Kidney (tissue), 14 donors: ENCODE data around the gene MAN1A2. TPM values are rescaled to one million over a fixed set of nuclear protein-coding genes. Genes with fewer than 3 reads are reported as not detected.

Source experiments
- DNase-seq, 5 donors: peaks; one replicate each; pipeline ENCODE4 v3.0.0-alpha.2; 2013 to 2020
- FAIRE-seq: peaks from 2 replicates; lab custom pipeline; 2012; peaks lifted over from hg19 to GRCh38; lab: Jason Lieb, UNC
- H3K27ac ChIP-seq, 2 donors: one replicate each; pipeline ENCODE4 v1.7.0; 2013; ENCODE audit warnings: low read depth in 2 of 2, low read length in 2 of 2, inconsistent platforms in 1 of 2
- H3K27me3 ChIP-seq: one replicate; pipeline ENCODE4 v1.7.1; 2013; ENCODE audit warnings: low read length, inconsistent platforms; ENCODE audit not compliant: control insufficient read depth, insufficient read depth
- H3K36me3 ChIP-seq, 3 donors: one replicate each; pipeline versions ENCODE4 v1.7.0 to v1.7.1; 2013; ENCODE audit warnings: low read length in 3 of 3, control low read depth in 1 of 3, inconsistent platforms in 1 of 3; ENCODE audit not compliant: insufficient read depth in 3 of 3, control insufficient read depth in 2 of 3
- H3K4me1 ChIP-seq, 3 donors: one replicate each; pipeline versions ENCODE4 v1.7.0 to v1.7.1; 2013; ENCODE audit warnings: low read length in 3 of 3, inconsistent platforms in 1 of 3, low read depth in 1 of 3; ENCODE audit not compliant: control insufficient read depth in 2 of 3, insufficient read depth in 2 of 3
- H3K4me3 ChIP-seq, 3 donors: one replicate each; pipeline versions ENCODE4 v1.7.0 to v1.8.1; 2013; ENCODE audit warnings: low read length in 3 of 3, control low read depth in 1 of 3, inconsistent platforms in 1 of 3
- H3K9ac ChIP-seq, 3 donors: one replicate each; pipeline versions ENCODE4 v1.7.0 to v1.7.1; 2013; ENCODE audit warnings: low read length in 3 of 3, control low read depth in 1 of 3, inconsistent platforms in 1 of 3
- H3K9me3 ChIP-seq, 3 donors: one replicate each; pipeline versions ENCODE4 v1.7.0 to v1.7.1; 2013; ENCODE audit warnings: low read length in 3 of 3, control low read depth in 1 of 3, inconsistent platforms in 1 of 3; ENCODE audit not compliant: control insufficient read depth in 2 of 3, insufficient read depth in 1 of 3
- CTCF ChIP-seq: IDR thresholded peaks from 3 replicates; pipeline ENCODE4 v1.5.1; 2012; ENCODE audit warnings: mild to moderate bottlenecking, moderate library complexity, borderline replicate concordance; ENCODE audit not compliant: insufficient read depth; ENCODE audit errors: extremely low read depth
- intact Hi-C: fragments of 100-400 bp; cut with DNase I; formaldehyde crosslinking; loops from one replicate; pipeline ENCODE4 v1.11.1; 2022
- polyA plus RNA-seq: library from polyadenylated mRNA; stranded (reverse); fragments of 350-450 nt; fragmentation: Illumina TruSeq; extraction: RNeasy Lipid Tissue Mini Kit (QIAGEN cat#74804); gene quantifications from one replicate; pipeline ENCODE4 v1.2.3, GENCODE V29; 2014; ENCODE audit warnings: low read depth, low replicate concordance; ENCODE audit not compliant: insufficient read depth
- total RNA-seq: library from RNA; stranded (reverse); fragmentation: NEBNext Ultra II Directional; extraction: Animal tissue kit (Norgen Biotek cat#: 25700); gene quantifications from one replicate; pipeline ENCODE4 v1.2.1, GENCODE V29; 2021
- donor health status: control.
- donor health status: control.
- donor health status: control.
- donor health status: control.
- donor health status: control.
- donor health status: DM: yes; HTN: yes; CAD: no.
- donor health status: Normal renal cell carcinoma (clear cell type).

The MAN1A2 gene
- total and polyA plus RNA-seq, 2 donors from 2014 or later, result 8.0 to 54.4 TPM

- H3K9me3 ChIP-seq, result no peaks in the 10 kb centered on the region
- FAIRE-seq (no peak), DNase-seq (no peak)
- no peak overlapping the region for H3K4me3 ChIP-seq
- intact Hi-C loops, result no loop called here
- no peak overlapping the region for H3K9ac ChIP-seq
- no peaks in the 10 kb centered on the region for H3K36me3 ChIP-seq
- no peaks in the 10 kb centered on the region for H3K27me3 ChIP-seq
- peaks cover 0 to 2% (median 0%) of the 10 kb centered on the region in 3 donors for H3K4me1 ChIP-seq
- no peak overlapping the region for H3K27ac ChIP-seq
- no peak for TF ChIP-seq CTCF
Measured at GRCh38 chr1:117565745-117566455, 198.7 kb downstream of the MAN1A2 start.

GRCh38 chr1:117566556-117566955, 199.3 kb downstream of the MAN1A2 start:
- Histone ChIP-seq H3K27me3 (no peaks in the 10 kb centered on the region), H3K36me3 (no peaks in the 10 kb centered on the region), H3K4me1 (peaks cover 0 to 2% (median 0%) of the 10 kb centered on the region in 3 donors), H3K27ac (no peak overlapping the region), H3K9me3 (no peaks in the 10 kb centered on the region), H3K9ac (no peak overlapping the region), H3K4me3 (no peak overlapping the region)
- intact Hi-C loops, result no loop called here
- DNase-seq (no peak), FAIRE-seq (no peak)
- no peak for TF ChIP-seq CTCF

- no peak overlapping the region for H3K9ac ChIP-seq
- H3K36me3 ChIP-seq, result no peaks in the 10 kb centered on the region
- TF ChIP-seq CTCF, result no peak
- H3K4me3 ChIP-seq, result no peak overlapping the region
- H3K9me3 ChIP-seq, result no peaks in the 10 kb centered on the region
- H3K27me3 ChIP-seq, result no peaks in the 10 kb centered on the region
- FAIRE-seq (no peak), DNase-seq (no peak)
- H3K4me1 ChIP-seq, result peaks cover 0 to 2% (median 0%) of the 10 kb centered on the region in 3 donors
- no peak overlapping the region for H3K27ac ChIP-seq
- intact Hi-C loops, result no loop called here
Measured at GRCh38 chr1:117567435-117567834, 200.2 kb downstream of the MAN1A2 start.

- FAIRE-seq, result no peak
- no peak overlapping the region for H3K27ac ChIP-seq
- intact Hi-C loops, result no loop called here
- TF ChIP-seq CTCF, result no peak
- H3K36me3 ChIP-seq, result no peaks in the 10 kb centered on the region
- no peaks in the 10 kb centered on the region for H3K27me3 ChIP-seq
- no peak overlapping the region for H3K4me3 ChIP-seq
- DNase-seq, result peak in 1 of 5 donors; percentile 6
- H3K4me1 ChIP-seq, result peaks cover 0 to 2% (median 0%) of the 10 kb centered on the region in 3 donors
- no peak overlapping the region for H3K9ac ChIP-seq
- H3K9me3 ChIP-seq, result no peaks in the 10 kb centered on the region
Measured at GRCh38 chr1:117567976-117568375, 200.7 kb downstream of the MAN1A2 start.
